ENCODE results near the gene MSI2. TPM values are rescaled to one million over a fixed set of nuclear protein-coding genes. Genes with fewer than 3 reads are reported as not detected.

Gene MSI2
- total RNA-seq, 2 experiments from 2014 or later, result 59.6 to 61.7 TPM

DNA sequence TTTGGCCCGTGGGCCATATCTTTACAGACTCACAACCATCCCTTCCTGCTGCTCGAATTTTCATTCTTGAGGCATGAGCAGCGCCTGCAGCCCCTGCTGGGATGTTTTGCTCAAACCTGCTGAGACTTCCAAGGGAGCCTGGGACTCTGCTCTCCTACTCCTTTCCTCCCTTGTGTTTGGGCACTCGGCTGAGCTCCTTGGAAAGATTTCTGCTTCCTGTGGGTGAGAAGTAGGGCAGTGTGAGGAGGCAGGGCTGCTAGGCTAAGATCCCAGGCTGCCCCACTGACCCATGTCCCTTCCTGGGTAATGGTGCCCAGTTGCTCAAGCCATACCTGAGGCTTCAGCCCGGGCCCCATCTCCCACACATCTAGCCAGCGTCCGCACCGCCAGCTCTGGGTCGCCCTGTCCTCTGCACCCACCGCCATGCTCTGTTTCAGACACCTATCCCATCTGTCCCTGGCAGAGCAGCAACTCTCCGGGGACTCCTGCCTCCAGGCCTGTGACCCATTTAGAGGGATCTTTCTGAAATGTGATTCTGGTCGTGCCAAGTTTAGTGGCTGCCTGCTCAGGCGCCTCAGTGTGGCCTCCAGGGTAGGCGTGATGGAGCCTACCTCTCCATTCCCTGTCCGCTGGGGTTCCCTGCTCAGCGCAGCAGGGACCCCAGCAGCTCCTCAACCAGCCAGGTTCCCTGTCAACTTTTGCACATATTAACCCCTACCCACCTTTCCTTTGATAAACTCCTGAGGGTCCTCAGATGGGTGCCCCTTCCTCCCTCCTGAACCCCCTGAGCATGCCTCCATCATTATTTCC lies 298.7 kb downstream of the MSI2 start:
- no peak overlapping the region for H3K4me3 Mint-ChIP-seq
- ChIA-PET CTCF (interaction anchor here (2.9 kb wide), 1 partner anchor 117 kb away, joined by 18 read pairs; no protein-coding TSS in a partner anchor), POLR2A (no interaction called here)
- H3K27me3 Mint-ChIP-seq, result no peaks in the 10 kb centered on the region
- no peaks in the 10 kb centered on the region for H3K9me3 Mint-ChIP-seq
- H3K36me3 Mint-ChIP-seq (ENCODE audit: low read depth), result peaks cover 1% of the 10 kb centered on the region
- no peak overlapping the region for H3K27ac Mint-ChIP-seq
- ATAC-seq (no peak), DNase-seq (no peak)
- intact Hi-C loops (cut with micrococcal nuclease), result no loop called here
- TF ChIP-seq, protein P1, sequence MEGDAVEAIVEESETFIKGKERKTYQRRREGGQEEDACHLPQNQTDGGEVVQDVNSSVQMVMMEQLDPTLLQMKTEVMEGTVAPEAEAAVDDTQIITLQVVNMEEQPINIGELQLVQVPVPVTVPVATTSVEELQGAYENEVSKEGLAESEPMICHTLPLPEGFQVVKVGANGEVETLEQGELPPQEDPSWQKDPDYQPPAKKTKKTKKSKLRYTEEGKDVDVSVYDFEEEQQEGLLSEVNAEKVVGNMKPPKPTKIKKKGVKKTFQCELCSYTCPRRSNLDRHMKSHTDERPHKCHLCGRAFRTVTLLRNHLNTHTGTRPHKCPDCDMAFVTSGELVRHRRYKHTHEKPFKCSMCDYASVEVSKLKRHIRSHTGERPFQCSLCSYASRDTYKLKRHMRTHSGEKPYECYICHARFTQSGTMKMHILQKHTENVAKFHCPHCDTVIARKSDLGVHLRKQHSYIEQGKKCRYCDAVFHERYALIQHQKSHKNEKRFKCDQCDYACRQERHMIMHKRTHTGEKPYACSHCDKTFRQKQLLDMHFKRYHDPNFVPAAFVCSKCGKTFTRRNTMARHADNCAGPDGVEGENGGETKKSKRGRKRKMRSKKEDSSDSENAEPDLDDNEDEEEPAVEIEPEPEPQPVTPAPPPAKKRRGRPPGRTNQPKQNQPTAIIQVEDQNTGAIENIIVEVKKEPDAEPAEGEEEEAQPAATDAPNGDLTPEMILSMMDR (IDR thresholded peaks at IDR 0.05), result no peak
- H3K4me1 Mint-ChIP-seq (ENCODE audit: low read depth), result peaks cover 30% of the 10 kb centered on the region

DNA sequence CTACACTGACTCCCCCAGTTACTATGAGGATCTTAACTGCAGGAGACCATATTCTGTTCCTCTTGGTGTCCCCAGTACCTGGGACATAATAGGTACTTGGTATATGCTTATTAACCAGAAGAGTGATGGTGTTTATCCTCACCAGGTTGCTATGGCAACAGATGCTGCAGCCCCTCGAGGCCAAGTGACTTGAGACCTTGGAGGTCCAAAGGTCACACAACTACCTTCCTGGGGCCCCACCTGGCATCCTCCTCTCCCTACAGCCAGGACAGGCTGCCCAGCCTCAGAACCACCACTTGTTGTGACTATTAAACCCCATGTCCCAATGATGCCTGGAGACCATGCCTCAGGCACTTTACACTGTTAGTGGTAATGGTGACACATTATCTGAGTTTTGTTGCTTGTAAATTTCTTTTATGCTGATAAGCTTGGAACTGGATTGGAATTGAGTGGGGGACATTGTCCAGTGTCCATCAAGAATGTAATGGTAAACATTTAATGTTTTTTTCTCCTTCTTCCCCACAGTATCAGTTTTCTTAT lies 299.4 kb downstream of the MSI2 start:
- CTCF ChIA-PET, result interaction anchor here (0.8 to 1.5 kb wide), 2 partner anchors 33 to 312 kb away, joined by 4 read pairs; no protein-coding TSS in a partner anchor
- DNase-seq (no peak), ATAC-seq (no peak)
- H3K27ac Mint-ChIP-seq, result no peak overlapping the region
- no peaks in the 10 kb centered on the region for H3K27me3 Mint-ChIP-seq
- no peak overlapping the region for H3K4me3 Mint-ChIP-seq
- H3K4me1 Mint-ChIP-seq (ENCODE audit: low read depth), result peaks cover 26% of the 10 kb centered on the region
- POLR2A ChIA-PET, result no interaction called here
- no peaks in the 10 kb centered on the region for H3K9me3 Mint-ChIP-seq
- intact Hi-C loops (cut with micrococcal nuclease), result no loop called here
- TF ChIP-seq, protein P1 (IDR thresholded peaks at IDR 0.05), result no peak
- peaks cover 1% of the 10 kb centered on the region for H3K36me3 Mint-ChIP-seq (ENCODE audit: low read depth)

DNA sequence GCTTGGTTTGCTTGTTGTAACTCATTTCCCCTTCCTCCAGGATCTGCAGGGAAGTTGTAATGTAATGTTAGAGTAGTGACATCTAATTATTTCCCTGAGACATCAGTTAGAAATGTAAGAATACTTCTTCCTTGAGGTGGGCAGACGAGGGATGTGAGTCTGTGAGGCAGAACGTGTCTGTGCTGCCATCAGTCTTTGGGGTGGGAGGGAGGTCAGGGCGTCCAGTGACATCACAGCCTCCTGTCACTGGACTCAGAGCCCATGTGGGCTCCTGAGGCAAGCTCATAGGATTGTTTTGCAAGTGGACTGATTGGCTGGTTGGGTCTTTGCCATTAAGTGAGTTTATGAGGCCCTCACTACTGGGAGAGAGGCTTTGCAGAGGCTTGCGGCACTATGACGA lies 300.0 kb downstream of the MSI2 start:
- H3K4me1 Mint-ChIP-seq (ENCODE audit: low read depth), result peaks cover 26% of the 10 kb centered on the region
- no peak for ATAC-seq
- H3K36me3 Mint-ChIP-seq (ENCODE audit: low read depth), result peaks cover 1% of the 10 kb centered on the region
- TF ChIP-seq, protein P1 (IDR thresholded peaks at IDR 0.05), result no peak
- CTCF ChIA-PET, result interaction anchor here (0.8 to 1.5 kb wide), 2 partner anchors 33 to 313 kb away, joined by 4 read pairs; no protein-coding TSS in a partner anchor
- H3K9me3 Mint-ChIP-seq, result no peaks in the 10 kb centered on the region
- intact Hi-C loops (cut with micrococcal nuclease), result no loop called here
- no peak overlapping the region for H3K4me3 Mint-ChIP-seq
- no peak for DNase-seq
- H3K27me3 Mint-ChIP-seq, result no peaks in the 10 kb centered on the region
- POLR2A ChIA-PET, result no interaction called here
- no peak overlapping the region for H3K27ac Mint-ChIP-seq

DNA sequence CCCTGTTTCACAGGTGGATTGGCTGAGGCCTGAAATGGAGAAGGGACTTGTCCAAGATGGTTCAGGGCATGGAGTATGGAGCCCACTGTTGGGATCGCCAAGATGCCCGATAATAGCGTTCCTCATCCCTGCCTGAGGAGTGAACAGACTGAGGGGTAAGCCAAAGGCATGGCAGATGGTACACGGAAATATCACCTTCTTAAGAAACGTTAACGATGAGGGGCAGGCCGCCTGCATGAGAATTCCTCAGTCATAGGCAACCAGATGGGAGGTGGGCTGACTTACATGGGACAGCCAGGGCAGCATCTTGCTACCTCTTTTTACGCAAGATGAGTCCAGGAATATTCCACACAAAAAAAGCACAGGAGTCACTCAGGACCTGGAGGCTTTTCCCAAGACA lies 300.7 kb downstream of the MSI2 start:
- Mint-ChIP-seq H3K27me3 (no peaks in the 10 kb centered on the region), H3K36me3 (ENCODE audit: low read depth) (peaks cover 1% of the 10 kb centered on the region), H3K27ac (no peak overlapping the region), H3K9me3 (no peaks in the 10 kb centered on the region), H3K4me1 (ENCODE audit: low read depth) (peaks cover 22% of the 10 kb centered on the region), H3K4me3 (no peak overlapping the region)
- TF ChIP-seq, protein P1 (IDR thresholded peaks at IDR 0.05), result no peak
- intact Hi-C loops (cut with micrococcal nuclease), result no loop called here
- ChIA-PET CTCF (interaction anchor here (1.5 kb wide), 1 partner anchor 314 kb away, joined by 4 read pairs; no protein-coding TSS in a partner anchor), POLR2A (no interaction called here)
- DNase-seq (no peak), ATAC-seq (no peak)

DNA sequence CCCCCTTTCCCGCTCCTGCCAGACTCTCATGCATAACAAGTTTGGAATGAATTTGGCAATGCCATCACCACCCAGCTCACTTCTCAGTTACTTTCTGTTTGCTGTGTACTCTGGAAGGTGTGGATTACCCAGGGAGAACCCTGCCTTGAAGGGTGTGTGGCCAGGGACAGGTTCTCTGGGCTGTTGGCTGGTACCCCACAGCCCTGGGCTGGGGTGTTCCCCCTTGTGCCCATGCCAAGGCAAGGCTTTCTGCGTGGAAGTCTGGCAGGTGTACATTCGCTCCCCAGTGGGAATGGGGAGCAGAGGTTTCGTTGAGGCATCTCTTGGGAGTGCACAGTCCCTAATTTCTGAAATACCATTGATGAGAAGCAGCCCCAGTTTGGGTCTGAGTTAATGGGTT lies 301.1 kb downstream of the MSI2 start:
- POLR2A ChIA-PET, result no interaction called here
- Mint-ChIP-seq H3K36me3 (ENCODE audit: low read depth) (peaks cover 1% of the 10 kb centered on the region), H3K4me3 (no peak overlapping the region), H3K9me3 (no peaks in the 10 kb centered on the region), H3K27me3 (no peaks in the 10 kb centered on the region), H3K27ac (no peak overlapping the region), H3K4me1 (ENCODE audit: low read depth) (peaks cover 20% of the 10 kb centered on the region)
- no peak for ATAC-seq
- no peak for DNase-seq
- CTCF ChIA-PET, result interaction anchor here (1.5 kb wide), 1 partner anchor 314 kb away, joined by 4 read pairs; no protein-coding TSS in a partner anchor
- TF ChIP-seq, protein P1 (IDR thresholded peaks at IDR 0.05), result no peak
- intact Hi-C loops (cut with micrococcal nuclease), result no loop called here

Data from activated CD8-positive, alpha-beta T cell treated with anti-CD3 and anti-CD28 coated beads for 36 hours (primary cell).